Measurements from ENCODE around the gene CSF2. TPM values are rescaled to one million over a fixed set of nuclear protein-coding genes. Genes with fewer than 3 reads are reported as not detected.

The CSF2 gene
- total RNA-seq, 4 donors from 2014 or later, result not detected

DNA sequence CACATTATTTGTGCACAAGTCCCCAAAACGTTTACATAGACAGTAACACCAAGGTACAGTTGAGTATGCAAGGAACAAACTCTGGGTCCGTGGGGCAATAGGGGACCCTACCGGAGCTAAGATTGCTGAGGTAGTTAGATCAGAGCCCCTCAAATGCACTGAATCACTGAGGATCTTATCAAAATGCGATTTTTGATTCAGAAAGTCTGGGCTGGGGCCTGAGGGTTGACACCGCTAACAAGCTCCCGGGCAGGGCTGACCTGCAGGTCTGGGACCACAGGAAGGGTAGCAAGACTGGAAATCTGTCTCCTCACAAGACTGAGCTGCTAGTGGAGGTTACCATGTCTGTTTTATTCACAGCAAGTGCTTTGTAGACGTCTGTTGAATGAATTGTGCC is 14.9 kb upstream of the CSF2 start:
- in situ Hi-C loops (cut with MboI; ENCODE audit: low sequenced_read_pairs in 4 of 4), result no loop called here
- no peak for ATAC-seq
- TF ChIP-seq CTCF (IDR thresholded peaks at IDR 0.05 in 4 of 5, conservative IDR thresholded peaks at IDR 0.05 in 1 of 5) (no peak), POLR2A (IDR thresholded peaks at IDR 0.05) (no peak)

GRCh38 chr5:132059043-132059695 is 14.4 kb upstream of the CSF2 start:
- DNase-seq (no peak), ATAC-seq (no peak)
- H3K27me3 ChIP-seq, result no peaks in the 10 kb centered on the region
- H3K4me3 ChIP-seq, result no peak overlapping the region
- TF ChIP-seq POLR2A (IDR thresholded peaks at IDR 0.05) (no peak), CTCF (IDR thresholded peaks at IDR 0.05 in 4 of 5, conservative IDR thresholded peaks at IDR 0.05 in 1 of 5) (no peak)
- no peaks in the 10 kb centered on the region for H3K4me1 ChIP-seq
- H3K9me3 ChIP-seq, result no peaks in the 10 kb centered on the region
- no peaks in the 10 kb centered on the region for H3K36me3 ChIP-seq
- H3K27ac ChIP-seq, result no peak overlapping the region
- intact Hi-C loops (cut with DNase I; ENCODE audit: low total_unique reads) (no loop called here), in situ Hi-C loops (cut with MboI; ENCODE audit: low sequenced_read_pairs in 4 of 4) (no loop called here)

More for the DNA sequence above, 14.9 kb upstream of the CSF2 start:
- Histone ChIP-seq H3K9me3 (no peaks in the 10 kb centered on the region), H3K4me3 (no peak overlapping the region), H3K36me3 (no peaks in the 10 kb centered on the region), H3K27ac (no peak overlapping the region), H3K27me3 (no peaks in the 10 kb centered on the region), H3K4me1 (no peaks in the 10 kb centered on the region)
- intact Hi-C loops (cut with DNase I; ENCODE audit: low total_unique reads), result no loop called here
- DNase-seq, result no peak

DNA sequence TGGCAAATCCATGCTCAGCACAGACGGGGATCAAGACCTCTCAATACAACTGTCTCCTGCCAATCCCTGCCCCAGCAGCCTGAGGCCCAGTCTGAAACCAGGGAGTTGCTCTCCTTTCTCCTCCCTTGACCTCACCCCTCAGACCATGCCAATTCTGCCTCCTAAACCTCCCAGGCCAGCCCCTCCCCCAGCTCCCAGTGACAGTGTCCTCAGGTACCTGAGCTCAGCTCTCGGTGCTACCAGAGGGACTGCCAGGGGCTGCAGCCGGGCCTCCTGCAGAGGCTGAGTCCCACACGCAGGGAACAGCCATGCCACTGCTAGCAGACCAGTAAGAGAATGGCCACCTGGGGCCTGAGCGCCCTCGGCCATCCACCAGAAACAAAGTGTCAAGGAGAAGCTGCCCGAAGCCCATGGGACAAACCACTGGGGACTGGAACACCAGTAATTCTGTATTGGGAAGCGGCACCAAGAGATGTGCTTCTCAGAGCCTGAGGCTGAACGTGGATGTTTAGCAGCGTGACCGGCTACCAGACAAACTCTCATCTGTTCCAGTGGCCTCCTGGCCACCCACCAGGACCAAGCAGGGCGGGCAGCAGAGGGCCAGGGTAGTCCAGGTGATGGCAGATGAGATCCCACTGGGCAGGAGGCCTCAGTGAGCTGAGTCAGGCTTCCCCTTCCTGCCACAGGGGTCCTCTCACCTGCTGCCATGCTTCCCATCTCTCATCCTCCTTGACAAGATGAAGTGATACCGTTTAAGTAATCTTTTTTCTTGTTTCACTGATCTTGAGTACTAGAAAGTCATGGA is 13.7 kb upstream of the CSF2 start:
- H3K4me1 ChIP-seq, result no peaks in the 10 kb centered on the region
- H3K9me3 ChIP-seq, result no peaks in the 10 kb centered on the region
- no peaks in the 10 kb centered on the region for H3K36me3 ChIP-seq
- intact Hi-C loops (cut with DNase I; ENCODE audit: low total_unique reads) (loop anchor here (5.0 kb wide), 2 partner anchors 48 to 248 kb away; partner anchors contain the start of gene ACSL6), in situ Hi-C loops (cut with MboI; ENCODE audit: low sequenced_read_pairs in 4 of 4) (loop anchor here in 1 of 4 donors (10.0 kb wide), 1 partner anchor 465 kb away; no protein-coding TSS in a partner anchor)
- H3K4me3 ChIP-seq, result no peak overlapping the region
- TF ChIP-seq POLR2A (IDR thresholded peaks at IDR 0.05) (no peak), CTCF (IDR thresholded peaks at IDR 0.05 in 4 of 5, conservative IDR thresholded peaks at IDR 0.05 in 1 of 5) (no peak)
- ATAC-seq (no peak), DNase-seq (no peak)
- H3K27me3 ChIP-seq, result no peaks in the 10 kb centered on the region
- H3K27ac ChIP-seq, result no peak overlapping the region

- H3K36me3 ChIP-seq, result no peaks in the 10 kb centered on the region
- no peak within 1 kb of the TSS for H3K4me3 ChIP-seq
- TF ChIP-seq POLR2A (IDR thresholded peaks at IDR 0.05), result no peak
- TF ChIP-seq CTCF (IDR thresholded peaks at IDR 0.05 in 4 of 5, conservative IDR thresholded peaks at IDR 0.05 in 1 of 5), result no peak
- ATAC-seq (no peak), DNase-seq (no peak)
- in situ Hi-C loops (cut with MboI; ENCODE audit: low sequenced_read_pairs in 4 of 4), result loop anchor here in 1 of 4 donors (10.0 kb wide), 1 partner anchor 466 kb away; no protein-coding TSS in a partner anchor
- H3K27ac ChIP-seq, result no peak within 1 kb of the TSS
- no peaks in the 10 kb centered on the region for H3K4me1 ChIP-seq
- no peaks in the 10 kb centered on the region for H3K9me3 ChIP-seq
- intact Hi-C loops (cut with DNase I; ENCODE audit: low total_unique reads), result loop anchor here (5.0 kb wide), 2 partner anchors 48 to 248 kb away; partner anchors contain the start of gene ACSL6
- no peaks in the 10 kb centered on the region for H3K27me3 ChIP-seq
Observed at GRCh38 chr5:132060501-132061161, 13.0 kb upstream of the CSF2 start, which contains the start of gene IL3. Gene IL3 (plus strand): TSS chr5:132060655. CDS start chr5:132060707, 52 bp downstream.
